Testis (tissue), 2 donors: ENCODE measurements around the gene TACC2.

Experiments used
- CTCF ChIP-seq, 3 experiments: fragments of 450-650 bp in 2 of 3; fragments of 200-600 bp in 1 of 3; sonication (generic) in 1 of 3; IDR thresholded peaks; one replicate each; pipeline ENCODE4 v1.5.1; 2016 to 2019; ENCODE audit warnings: antibody characterized with exemption in 3 of 3, mild to moderate bottlenecking in 2 of 3, moderate library complexity in 1 of 3
- POLR2A ChIP-seq: fragments of 450-650 bp; IDR thresholded peaks from one replicate; pipeline ENCODE4 v1.6.1; 2017; ENCODE audit warnings: antibody characterized with exemption, mild to moderate bottlenecking, moderate library complexity

- TF ChIP-seq POLR2A (no peak), CTCF (IDR thresholded peaks at IDR 0.05) (no peak)
These were observed 176.7 kb downstream of the TACC2 start for GRCh38 chr10:122165484-122166276.
